Measurements from ENCODE around the gene GHDC.
"Not testable (repeated sequence)": the region's sequence is repeated elsewhere in the genome, so short reads cannot be mapped to it uniquely, and the experiment has no call there.

- TF ChIP-seq, protein P1, sequence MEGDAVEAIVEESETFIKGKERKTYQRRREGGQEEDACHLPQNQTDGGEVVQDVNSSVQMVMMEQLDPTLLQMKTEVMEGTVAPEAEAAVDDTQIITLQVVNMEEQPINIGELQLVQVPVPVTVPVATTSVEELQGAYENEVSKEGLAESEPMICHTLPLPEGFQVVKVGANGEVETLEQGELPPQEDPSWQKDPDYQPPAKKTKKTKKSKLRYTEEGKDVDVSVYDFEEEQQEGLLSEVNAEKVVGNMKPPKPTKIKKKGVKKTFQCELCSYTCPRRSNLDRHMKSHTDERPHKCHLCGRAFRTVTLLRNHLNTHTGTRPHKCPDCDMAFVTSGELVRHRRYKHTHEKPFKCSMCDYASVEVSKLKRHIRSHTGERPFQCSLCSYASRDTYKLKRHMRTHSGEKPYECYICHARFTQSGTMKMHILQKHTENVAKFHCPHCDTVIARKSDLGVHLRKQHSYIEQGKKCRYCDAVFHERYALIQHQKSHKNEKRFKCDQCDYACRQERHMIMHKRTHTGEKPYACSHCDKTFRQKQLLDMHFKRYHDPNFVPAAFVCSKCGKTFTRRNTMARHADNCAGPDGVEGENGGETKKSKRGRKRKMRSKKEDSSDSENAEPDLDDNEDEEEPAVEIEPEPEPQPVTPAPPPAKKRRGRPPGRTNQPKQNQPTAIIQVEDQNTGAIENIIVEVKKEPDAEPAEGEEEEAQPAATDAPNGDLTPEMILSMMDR (IDR thresholded peaks at IDR 0.05), result not testable (repeated sequence)
- TF ChIP-seq POLR2A (IDR thresholded peaks at IDR 0.05), result not testable (repeated sequence)
These were observed 46.6 kb upstream of the GHDC start for GRCh38 chr17:42240863-42241262.

Data from right lobe of liver (tissue), 4 donors.